GM12878 (cell line): ENCODE results near the gene ADAMTS13.

Experiments
- BRCA1 ChIP-seq: IDR thresholded peaks from 2 replicates; pipeline ENCODE4 v1.6.1; 2011; ENCODE audit warnings: low read depth, low read length, improper control_type of control experiment
- MTA3 ChIP-seq: IDR thresholded peaks from 2 replicates; pipeline ENCODE4 v1.6.1; 2012; ENCODE audit warnings: low read length, inconsistent platforms, borderline replicate concordance
- RAD21 ChIP-seq: IDR thresholded peaks from 2 replicates; pipeline ENCODE4 v1.6.1; 2011; ENCODE audit warnings: mild to moderate bottlenecking, low read depth, low read length, moderate library complexity; ENCODE audit not compliant: insufficient read depth
- SRF ChIP-seq, 2 experiments: IDR thresholded peaks; 2 replicates each; pipeline ENCODE4 v1.6.1; 2011; ENCODE audit warnings: low read depth in 2 of 2, low read length in 2 of 2, mild to moderate bottlenecking in 1 of 2, moderate library complexity in 1 of 2
- TF ChIP-seq, protein P1 (sequence below): IDR thresholded peaks from 2 replicates; pipeline ENCODE4 v1.6.1; 2011; ENCODE audit warnings: borderline replicate concordance, low read depth, mild to moderate bottlenecking, moderate library complexity, mixed read lengths, low read length; ENCODE audit not compliant: insufficient read depth; ENCODE audit errors: extremely low read length
- TF ChIP-seq, protein P2 (sequence below), 3 experiments: IDR thresholded peaks in 2 of 3; conservative IDR thresholded peaks in 1 of 3; 2 replicates each; pipeline ENCODE4 v1.5.1; 2011; ENCODE audit warnings: low read depth in 3 of 3, low read length in 3 of 3, mild to moderate bottlenecking in 3 of 3, control low read depth in 2 of 3, moderate library complexity in 2 of 3, inconsistent platforms in 1 of 3, mixed read lengths in 1 of 3; ENCODE audit not compliant: control insufficient read depth in 2 of 3, insufficient read depth in 1 of 3; ENCODE audit errors: extremely low read depth in 1 of 3
- TF ChIP-seq, protein P3 (sequence below): IDR thresholded peaks from 2 replicates; pipeline ENCODE4 v1.6.1; 2012; ENCODE audit warnings: low read length, inconsistent platforms
- TF ChIP-seq, protein P4 (sequence below): fragments of 450-650 bp; IDR thresholded peaks from 2 replicates; pipeline ENCODE4 v1.6.1; 2017; ENCODE audit warnings: mild to moderate bottlenecking
- TF ChIP-seq, protein P5 (sequence below): IDR thresholded peaks from 2 replicates; pipeline ENCODE4 v1.6.1; 2011; ENCODE audit warnings: low read depth, low read length, improper control_type of control experiment, borderline replicate concordance

DNA sequence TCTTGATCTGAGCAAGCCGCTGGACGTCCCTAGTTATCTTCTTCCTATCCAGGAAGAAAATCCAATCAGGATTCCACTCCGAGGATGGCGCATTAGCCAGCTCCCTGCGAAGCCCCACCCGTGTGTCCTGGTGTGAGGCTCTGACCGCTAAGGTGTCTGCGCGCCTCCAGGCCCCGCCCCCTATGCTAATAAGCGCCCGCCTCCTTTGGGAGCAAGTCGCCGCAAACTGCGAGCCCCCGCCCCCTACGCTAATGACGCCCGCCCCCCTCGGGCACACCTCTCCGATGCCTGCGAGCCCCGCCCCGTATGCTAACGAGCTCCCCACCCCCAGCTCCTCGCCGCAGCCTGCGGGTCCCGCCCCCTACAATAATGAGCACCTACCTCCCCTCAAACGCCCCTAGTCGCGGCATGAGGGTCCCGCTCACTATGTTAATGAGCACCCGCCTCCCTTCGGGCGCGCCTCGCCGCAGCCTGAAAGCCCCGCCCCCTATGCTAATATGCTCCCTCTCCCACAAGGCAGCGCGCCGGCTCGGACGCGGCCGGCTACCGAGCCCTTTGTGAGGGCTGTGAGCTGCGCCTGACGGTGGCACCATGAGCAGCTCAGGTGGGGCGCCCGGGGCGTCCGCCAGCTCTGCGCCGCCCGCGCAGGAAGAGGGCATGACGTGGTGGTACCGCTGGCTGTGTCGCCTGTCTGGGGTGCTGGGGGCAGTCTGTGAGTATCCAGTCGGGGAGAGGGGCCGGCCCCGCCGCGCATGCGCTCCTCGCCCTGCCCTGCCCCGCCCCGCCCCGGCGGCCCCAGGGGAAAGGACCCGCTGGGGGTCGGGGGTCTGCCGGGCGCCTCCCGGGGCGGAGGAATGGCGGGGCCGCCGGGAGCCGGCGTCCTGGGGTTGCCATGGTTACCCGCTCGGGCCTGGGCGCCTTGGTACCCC lies 37.6 kb downstream of the ADAMTS13 start, which contains the start of gene CACFD1:
- TF ChIP-seq, protein P1, sequence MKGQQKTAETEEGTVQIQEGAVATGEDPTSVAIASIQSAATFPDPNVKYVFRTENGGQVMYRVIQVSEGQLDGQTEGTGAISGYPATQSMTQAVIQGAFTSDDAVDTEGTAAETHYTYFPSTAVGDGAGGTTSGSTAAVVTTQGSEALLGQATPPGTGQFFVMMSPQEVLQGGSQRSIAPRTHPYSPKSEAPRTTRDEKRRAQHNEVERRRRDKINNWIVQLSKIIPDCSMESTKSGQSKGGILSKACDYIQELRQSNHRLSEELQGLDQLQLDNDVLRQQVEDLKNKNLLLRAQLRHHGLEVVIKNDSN, result no peak
- TF ChIP-seq, protein P2, sequence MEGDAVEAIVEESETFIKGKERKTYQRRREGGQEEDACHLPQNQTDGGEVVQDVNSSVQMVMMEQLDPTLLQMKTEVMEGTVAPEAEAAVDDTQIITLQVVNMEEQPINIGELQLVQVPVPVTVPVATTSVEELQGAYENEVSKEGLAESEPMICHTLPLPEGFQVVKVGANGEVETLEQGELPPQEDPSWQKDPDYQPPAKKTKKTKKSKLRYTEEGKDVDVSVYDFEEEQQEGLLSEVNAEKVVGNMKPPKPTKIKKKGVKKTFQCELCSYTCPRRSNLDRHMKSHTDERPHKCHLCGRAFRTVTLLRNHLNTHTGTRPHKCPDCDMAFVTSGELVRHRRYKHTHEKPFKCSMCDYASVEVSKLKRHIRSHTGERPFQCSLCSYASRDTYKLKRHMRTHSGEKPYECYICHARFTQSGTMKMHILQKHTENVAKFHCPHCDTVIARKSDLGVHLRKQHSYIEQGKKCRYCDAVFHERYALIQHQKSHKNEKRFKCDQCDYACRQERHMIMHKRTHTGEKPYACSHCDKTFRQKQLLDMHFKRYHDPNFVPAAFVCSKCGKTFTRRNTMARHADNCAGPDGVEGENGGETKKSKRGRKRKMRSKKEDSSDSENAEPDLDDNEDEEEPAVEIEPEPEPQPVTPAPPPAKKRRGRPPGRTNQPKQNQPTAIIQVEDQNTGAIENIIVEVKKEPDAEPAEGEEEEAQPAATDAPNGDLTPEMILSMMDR (IDR thresholded peaks at IDR 0.05 in 2 of 3, conservative IDR thresholded peaks at IDR 0.05 in 1 of 3; ENCODE audit: control insufficient read depth in 2 of 3, extremely low read depth in 1 of 3, insufficient read depth in 1 of 3, low read depth in 3 of 3, low read length in 3 of 3), result peak in 1 of 3 experiments; percentile 7; a peak in 1 of 6 replicates
- TF ChIP-seq, protein P3, sequence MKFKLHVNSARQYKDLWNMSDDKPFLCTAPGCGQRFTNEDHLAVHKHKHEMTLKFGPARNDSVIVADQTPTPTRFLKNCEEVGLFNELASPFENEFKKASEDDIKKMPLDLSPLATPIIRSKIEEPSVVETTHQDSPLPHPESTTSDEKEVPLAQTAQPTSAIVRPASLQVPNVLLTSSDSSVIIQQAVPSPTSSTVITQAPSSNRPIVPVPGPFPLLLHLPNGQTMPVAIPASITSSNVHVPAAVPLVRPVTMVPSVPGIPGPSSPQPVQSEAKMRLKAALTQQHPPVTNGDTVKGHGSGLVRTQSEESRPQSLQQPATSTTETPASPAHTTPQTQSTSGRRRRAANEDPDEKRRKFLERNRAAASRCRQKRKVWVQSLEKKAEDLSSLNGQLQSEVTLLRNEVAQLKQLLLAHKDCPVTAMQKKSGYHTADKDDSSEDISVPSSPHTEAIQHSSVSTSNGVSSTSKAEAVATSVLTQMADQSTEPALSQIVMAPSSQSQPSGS, result no peak
- TF ChIP-seq, protein P4, sequence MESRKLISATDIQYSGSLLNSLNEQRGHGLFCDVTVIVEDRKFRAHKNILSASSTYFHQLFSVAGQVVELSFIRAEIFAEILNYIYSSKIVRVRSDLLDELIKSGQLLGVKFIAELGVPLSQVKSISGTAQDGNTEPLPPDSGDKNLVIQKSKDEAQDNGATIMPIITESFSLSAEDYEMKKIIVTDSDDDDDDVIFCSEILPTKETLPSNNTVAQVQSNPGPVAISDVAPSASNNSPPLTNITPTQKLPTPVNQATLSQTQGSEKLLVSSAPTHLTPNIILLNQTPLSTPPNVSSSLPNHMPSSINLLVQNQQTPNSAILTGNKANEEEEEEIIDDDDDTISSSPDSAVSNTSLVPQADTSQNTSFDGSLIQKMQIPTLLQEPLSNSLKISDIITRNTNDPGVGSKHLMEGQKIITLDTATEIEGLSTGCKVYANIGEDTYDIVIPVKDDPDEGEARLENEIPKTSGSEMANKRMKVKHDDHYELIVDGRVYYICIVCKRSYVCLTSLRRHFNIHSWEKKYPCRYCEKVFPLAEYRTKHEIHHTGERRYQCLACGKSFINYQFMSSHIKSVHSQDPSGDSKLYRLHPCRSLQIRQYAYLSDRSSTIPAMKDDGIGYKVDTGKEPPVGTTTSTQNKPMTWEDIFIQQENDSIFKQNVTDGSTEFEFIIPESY, result no peak
- TF ChIP-seq, protein P5, sequence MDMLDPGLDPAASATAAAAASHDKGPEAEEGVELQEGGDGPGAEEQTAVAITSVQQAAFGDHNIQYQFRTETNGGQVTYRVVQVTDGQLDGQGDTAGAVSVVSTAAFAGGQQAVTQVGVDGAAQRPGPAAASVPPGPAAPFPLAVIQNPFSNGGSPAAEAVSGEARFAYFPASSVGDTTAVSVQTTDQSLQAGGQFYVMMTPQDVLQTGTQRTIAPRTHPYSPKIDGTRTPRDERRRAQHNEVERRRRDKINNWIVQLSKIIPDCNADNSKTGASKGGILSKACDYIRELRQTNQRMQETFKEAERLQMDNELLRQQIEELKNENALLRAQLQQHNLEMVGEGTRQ, result no peak
- TF ChIP-seq MTA3 (no peak), RAD21 (no peak), BRCA1 (no peak), SRF (IDR thresholded peaks at IDR 0.05; ENCODE audit: low read depth in 2 of 2, low read length in 2 of 2) (no peak)
